ENCODE measurements around the gene CROT.

Gene CROT

GRCh38 chr7:87448388-87448787 lies 102.9 kb downstream of the CROT start:
- TF ChIP-seq CTCF (IDR thresholded peaks at IDR 0.05; ENCODE audit: insufficient read depth, low read depth, low read length, missing control alignments) = no peak
- no peak overlapping the region for H3K4me3 ChIP-seq (ENCODE audit: low read length)
- no peak for DNase-seq (ENCODE audit: low read depth)

All from epithelial cell of esophagus (primary cell).